ENCODE data around the gene APOC3.

DNA sequence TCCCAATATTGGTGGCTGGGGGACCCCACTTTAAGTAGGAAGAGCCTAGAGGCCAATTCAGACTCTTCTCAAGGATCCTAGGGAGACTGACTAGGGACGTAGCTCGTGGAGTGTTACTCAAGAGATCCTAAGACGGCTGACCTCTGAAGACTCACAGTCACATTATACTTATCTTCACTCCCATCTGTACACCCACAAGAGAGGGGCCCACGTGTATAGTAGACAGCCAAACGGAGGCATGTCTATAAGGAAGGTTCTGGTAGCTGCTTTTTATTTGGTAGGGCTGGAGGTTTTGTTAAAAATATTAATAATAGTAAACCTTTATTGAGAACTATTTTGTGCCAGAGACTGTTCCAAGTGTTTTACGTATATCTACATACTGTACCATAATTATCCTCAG, 30.6 kb downstream of the APOC3 start:
- TF ChIP-seq, protein P1, sequence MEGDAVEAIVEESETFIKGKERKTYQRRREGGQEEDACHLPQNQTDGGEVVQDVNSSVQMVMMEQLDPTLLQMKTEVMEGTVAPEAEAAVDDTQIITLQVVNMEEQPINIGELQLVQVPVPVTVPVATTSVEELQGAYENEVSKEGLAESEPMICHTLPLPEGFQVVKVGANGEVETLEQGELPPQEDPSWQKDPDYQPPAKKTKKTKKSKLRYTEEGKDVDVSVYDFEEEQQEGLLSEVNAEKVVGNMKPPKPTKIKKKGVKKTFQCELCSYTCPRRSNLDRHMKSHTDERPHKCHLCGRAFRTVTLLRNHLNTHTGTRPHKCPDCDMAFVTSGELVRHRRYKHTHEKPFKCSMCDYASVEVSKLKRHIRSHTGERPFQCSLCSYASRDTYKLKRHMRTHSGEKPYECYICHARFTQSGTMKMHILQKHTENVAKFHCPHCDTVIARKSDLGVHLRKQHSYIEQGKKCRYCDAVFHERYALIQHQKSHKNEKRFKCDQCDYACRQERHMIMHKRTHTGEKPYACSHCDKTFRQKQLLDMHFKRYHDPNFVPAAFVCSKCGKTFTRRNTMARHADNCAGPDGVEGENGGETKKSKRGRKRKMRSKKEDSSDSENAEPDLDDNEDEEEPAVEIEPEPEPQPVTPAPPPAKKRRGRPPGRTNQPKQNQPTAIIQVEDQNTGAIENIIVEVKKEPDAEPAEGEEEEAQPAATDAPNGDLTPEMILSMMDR (conservative IDR thresholded peaks at IDR 0.05; ENCODE audit: low read depth in 2 of 2), result no peak
- TF ChIP-seq EZH2 (IDR thresholded peaks at IDR 0.05; ENCODE audit: low read depth, unreplicated experiment) (no peak), JUNB (IDR thresholded peaks at IDR 0.05; ENCODE audit: unreplicated experiment) (no peak), POLR2AphosphoS5 (IDR thresholded peaks at IDR 0.05; ENCODE audit: low read depth) (no peak), EZH2phosphoT487 (IDR thresholded peaks at IDR 0.05; ENCODE audit: unreplicated experiment) (no peak), CREB1 (CRISPR knock-in tag; IDR thresholded peaks at IDR 0.05; ENCODE audit: low read depth) (no peak), ZNF331 (CRISPR knock-in tag; IDR thresholded peaks at IDR 0.05; ENCODE audit: low read depth) (no peak), STAT1 (IDR thresholded peaks at IDR 0.05; ENCODE audit: unreplicated experiment) (no peak), NANOG (IDR thresholded peaks at IDR 0.05; ENCODE audit: borderline replicate concordance) (no peak)
- TF ChIP-seq, protein P2, sequence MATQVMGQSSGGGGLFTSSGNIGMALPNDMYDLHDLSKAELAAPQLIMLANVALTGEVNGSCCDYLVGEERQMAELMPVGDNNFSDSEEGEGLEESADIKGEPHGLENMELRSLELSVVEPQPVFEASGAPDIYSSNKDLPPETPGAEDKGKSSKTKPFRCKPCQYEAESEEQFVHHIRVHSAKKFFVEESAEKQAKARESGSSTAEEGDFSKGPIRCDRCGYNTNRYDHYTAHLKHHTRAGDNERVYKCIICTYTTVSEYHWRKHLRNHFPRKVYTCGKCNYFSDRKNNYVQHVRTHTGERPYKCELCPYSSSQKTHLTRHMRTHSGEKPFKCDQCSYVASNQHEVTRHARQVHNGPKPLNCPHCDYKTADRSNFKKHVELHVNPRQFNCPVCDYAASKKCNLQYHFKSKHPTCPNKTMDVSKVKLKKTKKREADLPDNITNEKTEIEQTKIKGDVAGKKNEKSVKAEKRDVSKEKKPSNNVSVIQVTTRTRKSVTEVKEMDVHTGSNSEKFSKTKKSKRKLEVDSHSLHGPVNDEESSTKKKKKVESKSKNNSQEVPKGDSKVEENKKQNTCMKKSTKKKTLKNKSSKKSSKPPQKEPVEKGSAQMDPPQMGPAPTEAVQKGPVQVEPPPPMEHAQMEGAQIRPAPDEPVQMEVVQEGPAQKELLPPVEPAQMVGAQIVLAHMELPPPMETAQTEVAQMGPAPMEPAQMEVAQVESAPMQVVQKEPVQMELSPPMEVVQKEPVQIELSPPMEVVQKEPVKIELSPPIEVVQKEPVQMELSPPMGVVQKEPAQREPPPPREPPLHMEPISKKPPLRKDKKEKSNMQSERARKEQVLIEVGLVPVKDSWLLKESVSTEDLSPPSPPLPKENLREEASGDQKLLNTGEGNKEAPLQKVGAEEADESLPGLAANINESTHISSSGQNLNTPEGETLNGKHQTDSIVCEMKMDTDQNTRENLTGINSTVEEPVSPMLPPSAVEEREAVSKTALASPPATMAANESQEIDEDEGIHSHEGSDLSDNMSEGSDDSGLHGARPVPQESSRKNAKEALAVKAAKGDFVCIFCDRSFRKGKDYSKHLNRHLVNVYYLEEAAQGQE (IDR thresholded peaks at IDR 0.05; ENCODE audit: unreplicated experiment), result no peak
- TF ChIP-seq, protein P3, sequence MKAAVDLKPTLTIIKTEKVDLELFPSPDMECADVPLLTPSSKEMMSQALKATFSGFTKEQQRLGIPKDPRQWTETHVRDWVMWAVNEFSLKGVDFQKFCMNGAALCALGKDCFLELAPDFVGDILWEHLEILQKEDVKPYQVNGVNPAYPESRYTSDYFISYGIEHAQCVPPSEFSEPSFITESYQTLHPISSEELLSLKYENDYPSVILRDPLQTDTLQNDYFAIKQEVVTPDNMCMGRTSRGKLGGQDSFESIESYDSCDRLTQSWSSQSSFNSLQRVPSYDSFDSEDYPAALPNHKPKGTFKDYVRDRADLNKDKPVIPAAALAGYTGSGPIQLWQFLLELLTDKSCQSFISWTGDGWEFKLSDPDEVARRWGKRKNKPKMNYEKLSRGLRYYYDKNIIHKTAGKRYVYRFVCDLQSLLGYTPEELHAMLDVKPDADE (IDR thresholded peaks at IDR 0.05), result no peak

Measured in GM23338 (cell line).